Caco-2 (cell line): ENCODE data around the gene ANKAR. TPM values are rescaled to one million over a fixed set of nuclear protein-coding genes. Genes with fewer than 3 reads are reported as not detected.

Source experiments
- BruUV-seq: library from RNA; stranded (reverse); fragments of 400-500 nt; replicated peaks from 2 replicates; lab custom pipeline; 2021; lab: Mats Ljungman, UMichigan
- CTCF ChIA-PET: fragments of 300-600 bp; sonication (Branson Sonifier 250); formaldehyde crosslinking; loops from one replicate; lab custom pipeline; 2022; ENCODE audit warnings: antibody characterized with exemption; lab: Charles Lee
- POLR2A ChIA-PET: fragments of 300-600 bp; sonication (Branson Sonifier 250); formaldehyde crosslinking; loops from one replicate; lab custom pipeline; 2022; ENCODE audit warnings: antibody characterized with exemption; lab: Charles Lee
- DNase-seq, 2 experiments: peaks; one replicate each; pipeline versions ENCODE4 v3.0.0 to v3.0.0-alpha.2; 2020 to 2022
- H3K27me3 ChIP-seq: replicated peaks from 2 replicates; pipeline ENCODE4 v1.6.0; 2011; ENCODE audit warnings: low read length; ENCODE audit not compliant: control insufficient read depth, insufficient read depth
- H3K36me3 ChIP-seq: 2 replicates; pipeline ENCODE4 v1.5.1; 2011; ENCODE audit warnings: low read length; ENCODE audit not compliant: control insufficient read depth, insufficient read depth
- H3K4me1 ChIP-seq: fragments of 250-450 bp; sonication (Bioruptor Pico); 2 replicates; pipeline ENCODE4 v1.5.1; 2020; ENCODE audit warnings: mild to moderate bottlenecking
- H3K4me3 ChIP-seq: 2 replicates; pipeline ENCODE4 v1.5.1; 2011; ENCODE audit warnings: low read depth, mild to moderate bottlenecking, control low read depth, low read length
- H3K9me3 ChIP-seq: fragments of 250-450 bp; sonication (Bioruptor Pico); 2 replicates; pipeline ENCODE4 v1.5.1; 2020; ENCODE audit warnings: mild to moderate bottlenecking, moderate library complexity
- H3K27ac Mint-ChIP-seq: one replicate; pipeline ENCODE4 v1.8.0; 2022; ENCODE audit warnings: mixed read lengths; ENCODE audit not compliant: unreplicated experiment
- H3K27me3 Mint-ChIP-seq: one replicate; pipeline ENCODE4 v1.8.0; 2022; ENCODE audit warnings: mixed read lengths; ENCODE audit not compliant: insufficient read depth, unreplicated experiment
- H3K36me3 Mint-ChIP-seq: one replicate; pipeline ENCODE4 v1.8.0; 2022; ENCODE audit warnings: mild to moderate bottlenecking, mixed read lengths; ENCODE audit not compliant: insufficient read depth, unreplicated experiment
- H3K4me1 Mint-ChIP-seq: one replicate; pipeline ENCODE4 v1.8.0; 2022; ENCODE audit warnings: low read depth, mixed read lengths; ENCODE audit not compliant: unreplicated experiment
- H3K4me3 Mint-ChIP-seq: one replicate; pipeline ENCODE4 v1.8.0; 2022; ENCODE audit warnings: mild to moderate bottlenecking, moderate library complexity, mixed read lengths; ENCODE audit not compliant: unreplicated experiment
- H3K9me3 Mint-ChIP-seq: one replicate; pipeline ENCODE4 v1.8.0; 2022; ENCODE audit warnings: mixed read lengths; ENCODE audit not compliant: unreplicated experiment
- CTCF ChIP-seq, 2 experiments: fragments of 200-600 bp in 1 of 2; IDR thresholded peaks; 1 replicate in 1 of 2; 2 replicates in 1 of 2; pipeline versions ENCODE4 v1.5.1 to v1.8.0; 2011 to 2022; ENCODE audit warnings: antibody characterized with exemption in 1 of 2, control low read depth in 1 of 2, inconsistent platforms in 1 of 2, low read depth in 1 of 2, low read length in 1 of 2, mild to moderate bottlenecking in 1 of 2, moderate library complexity in 1 of 2; ENCODE audit not compliant: insufficient read depth in 1 of 2, severe bottlenecking in 1 of 2, unreplicated experiment in 1 of 2
- intact Hi-C: fragments of 100-400 bp; cut with micrococcal nuclease; formaldehyde crosslinking; loops from one replicate; pipeline ENCODE4 v1.10.0; 2022; ENCODE audit not compliant: unreplicated experiment
- total RNA-seq: library from RNA; stranded (reverse); gene quantifications from 2 replicates; pipeline ENCODE4 v1.2.3, GENCODE V29; 2022

The ANKAR gene
- total RNA-seq, 1 experiment from 2014 or later = 4.7 TPM

GRCh38 chr2:189659734-189660133, 14.7 kb upstream of the ANKAR start:
- no TSS peak for BruUV-seq
- H3K27me3 ChIP-seq = no peaks in the 10 kb centered on the region
- no peaks in the 10 kb centered on the region for H3K36me3 Mint-ChIP-seq
- intact Hi-C loops = loop anchor here (5.0 kb wide), 2 partner anchors 123 to 523 kb away; partner anchors contain the start of genes ORMDL1 and PMS1
- TF ChIP-seq CTCF (IDR thresholded peaks at IDR 0.05; ENCODE audit: insufficient read depth in 1 of 2, low read depth in 1 of 2, low read length in 1 of 2, severe bottlenecking in 1 of 2, unreplicated experiment in 1 of 2) = no peak
- H3K9me3 Mint-ChIP-seq = no peaks in the 10 kb centered on the region
- no peaks in the 10 kb centered on the region for H3K36me3 ChIP-seq
- peaks cover 22% of the 10 kb centered on the region for H3K4me1 ChIP-seq
- H3K27me3 Mint-ChIP-seq = no peaks in the 10 kb centered on the region
- H3K9me3 ChIP-seq = no peaks in the 10 kb centered on the region
- H3K4me3 ChIP-seq = no peak overlapping the region
- H3K27ac Mint-ChIP-seq = no peak overlapping the region
- H3K4me3 Mint-ChIP-seq = no peak overlapping the region
- CTCF ChIA-PET = interaction anchor here (1.4 kb wide), 1 partner anchor 15 kb away, joined by 12 read pairs; the partner anchor contains the start of gene ANKAR
- POLR2A ChIA-PET = no interaction called here
- DNase-seq = no peak
- H3K4me1 Mint-ChIP-seq = no peaks in the 10 kb centered on the region

GRCh38 chr2:189660803-189661147, 13.7 kb upstream of the ANKAR start:
- no peaks in the 10 kb centered on the region for H3K27me3 ChIP-seq
- Mint-ChIP-seq H3K4me3 (no peak overlapping the region), H3K27ac (no peak overlapping the region), H3K4me1 (no peaks in the 10 kb centered on the region), H3K27me3 (no peaks in the 10 kb centered on the region), H3K9me3 (no peaks in the 10 kb centered on the region), H3K36me3 (no peaks in the 10 kb centered on the region)
- H3K9me3 ChIP-seq = no peaks in the 10 kb centered on the region
- DNase-seq = no peak
- intact Hi-C loops = loop anchor here (1.0 to 5.0 kb wide), 9 partner anchors 14 to 522 kb away; partner anchors contain the start of genes ANKAR, ORMDL1, OSGEPL1 and PMS1
- H3K4me3 ChIP-seq = no peak overlapping the region
- H3K36me3 ChIP-seq = no peaks in the 10 kb centered on the region
- TF ChIP-seq CTCF (IDR thresholded peaks at IDR 0.05; ENCODE audit: insufficient read depth in 1 of 2, low read depth in 1 of 2, low read length in 1 of 2, severe bottlenecking in 1 of 2, unreplicated experiment in 1 of 2) = no peak
- POLR2A ChIA-PET = no interaction called here
- BruUV-seq = no TSS peak
- CTCF ChIA-PET = interaction anchor here (0.6 to 1.9 kb wide), 6 partner anchors 11 to 193 kb away, joined by 3 to 13 read pairs (median 5); partner anchors contain the start of genes ANKAR, OSGEPL1 and SLC40A1
- peaks cover 22% of the 10 kb centered on the region for H3K4me1 ChIP-seq

GRCh38 chr2:189661148-189661956, 13.1 kb upstream of the ANKAR start, which contains the start of gene ASNSD1:
Gene ASNSD1, plus strand, starts transcription at chr2:189661459. Its CDS starts 4,674 bp downstream, at chr2:189666133.
- Mint-ChIP-seq H3K27me3 (no peaks in the 10 kb centered on the region), H3K4me1 (no peaks in the 10 kb centered on the region), H3K4me3 (no peak within 1 kb of the TSS), H3K9me3 (no peaks in the 10 kb centered on the region), H3K27ac (no peak within 1 kb of the TSS), H3K36me3 (peaks cover 5% of the 10 kb centered on the region)
- peak; percentile 99 for DNase-seq
- peak; percentile 93 to 96 for TF ChIP-seq CTCF (IDR thresholded peaks at IDR 0.05; ENCODE audit: insufficient read depth in 1 of 2, low read depth in 1 of 2, low read length in 1 of 2, severe bottlenecking in 1 of 2, unreplicated experiment in 1 of 2)
- BruUV-seq = TSS peak; percentile 73
- Histone ChIP-seq H3K27me3 (no peaks in the 10 kb centered on the region), H3K4me3 (peak within 1 kb of the TSS; percentile 67), H3K9me3 (no peaks in the 10 kb centered on the region), H3K36me3 (no peaks in the 10 kb centered on the region), H3K4me1 (peaks cover 22% of the 10 kb centered on the region)
- intact Hi-C loops = loop anchor here (1.0 to 5.0 kb wide), 9 partner anchors 13 to 521 kb away; partner anchors contain the start of genes ANKAR, ORMDL1, OSGEPL1 and PMS1
- POLR2A ChIA-PET = no interaction called here
- CTCF ChIA-PET = interaction anchor here (0.6 to 1.9 kb wide), 6 partner anchors 10 to 193 kb away, joined by 3 to 13 read pairs (median 5); partner anchors contain the start of genes ANKAR, OSGEPL1 and SLC40A1
